ENCODE measurements around the gene CDK5RAP3. TPM values are rescaled to one million over a fixed set of nuclear protein-coding genes. Genes with fewer than 3 reads are reported as not detected.

The CDK5RAP3 gene
- total and polyA plus RNA-seq, 2 experiments from 2014 or later = 92.6 to 106 TPM

DNA sequence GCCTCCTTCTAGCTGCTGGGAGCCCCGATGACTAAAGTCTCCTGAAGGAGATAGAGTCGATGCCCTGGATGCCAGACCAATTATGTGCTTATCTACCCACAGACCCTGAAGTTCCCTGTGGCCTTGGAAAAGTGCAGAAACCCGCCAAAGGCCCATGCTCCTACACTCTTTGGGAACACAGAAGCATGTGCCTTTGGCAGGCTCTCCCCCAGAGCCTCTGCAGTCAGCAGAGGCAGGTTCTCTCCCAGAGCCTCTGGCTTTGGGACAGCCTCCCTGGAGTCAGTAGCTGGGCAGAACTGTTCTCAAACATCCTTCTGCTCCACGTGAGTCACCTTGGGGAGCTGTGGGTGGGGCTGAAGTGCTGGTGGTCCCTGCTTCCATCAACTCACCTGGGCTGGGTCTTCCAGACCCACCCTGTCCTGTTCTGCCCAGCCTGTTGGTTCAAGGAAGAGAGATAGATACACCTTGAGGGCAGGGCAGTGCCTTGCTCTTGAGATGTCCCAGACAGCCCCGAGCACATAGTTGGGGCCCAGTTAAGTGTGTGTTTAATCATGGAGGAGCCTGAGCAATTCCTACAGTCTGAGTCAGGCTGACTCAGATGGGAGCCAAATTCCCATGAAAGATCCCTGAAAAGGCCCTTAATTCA, 3.2 kb upstream of the CDK5RAP3 start (continued):
- TF ChIP-seq, protein P1, sequence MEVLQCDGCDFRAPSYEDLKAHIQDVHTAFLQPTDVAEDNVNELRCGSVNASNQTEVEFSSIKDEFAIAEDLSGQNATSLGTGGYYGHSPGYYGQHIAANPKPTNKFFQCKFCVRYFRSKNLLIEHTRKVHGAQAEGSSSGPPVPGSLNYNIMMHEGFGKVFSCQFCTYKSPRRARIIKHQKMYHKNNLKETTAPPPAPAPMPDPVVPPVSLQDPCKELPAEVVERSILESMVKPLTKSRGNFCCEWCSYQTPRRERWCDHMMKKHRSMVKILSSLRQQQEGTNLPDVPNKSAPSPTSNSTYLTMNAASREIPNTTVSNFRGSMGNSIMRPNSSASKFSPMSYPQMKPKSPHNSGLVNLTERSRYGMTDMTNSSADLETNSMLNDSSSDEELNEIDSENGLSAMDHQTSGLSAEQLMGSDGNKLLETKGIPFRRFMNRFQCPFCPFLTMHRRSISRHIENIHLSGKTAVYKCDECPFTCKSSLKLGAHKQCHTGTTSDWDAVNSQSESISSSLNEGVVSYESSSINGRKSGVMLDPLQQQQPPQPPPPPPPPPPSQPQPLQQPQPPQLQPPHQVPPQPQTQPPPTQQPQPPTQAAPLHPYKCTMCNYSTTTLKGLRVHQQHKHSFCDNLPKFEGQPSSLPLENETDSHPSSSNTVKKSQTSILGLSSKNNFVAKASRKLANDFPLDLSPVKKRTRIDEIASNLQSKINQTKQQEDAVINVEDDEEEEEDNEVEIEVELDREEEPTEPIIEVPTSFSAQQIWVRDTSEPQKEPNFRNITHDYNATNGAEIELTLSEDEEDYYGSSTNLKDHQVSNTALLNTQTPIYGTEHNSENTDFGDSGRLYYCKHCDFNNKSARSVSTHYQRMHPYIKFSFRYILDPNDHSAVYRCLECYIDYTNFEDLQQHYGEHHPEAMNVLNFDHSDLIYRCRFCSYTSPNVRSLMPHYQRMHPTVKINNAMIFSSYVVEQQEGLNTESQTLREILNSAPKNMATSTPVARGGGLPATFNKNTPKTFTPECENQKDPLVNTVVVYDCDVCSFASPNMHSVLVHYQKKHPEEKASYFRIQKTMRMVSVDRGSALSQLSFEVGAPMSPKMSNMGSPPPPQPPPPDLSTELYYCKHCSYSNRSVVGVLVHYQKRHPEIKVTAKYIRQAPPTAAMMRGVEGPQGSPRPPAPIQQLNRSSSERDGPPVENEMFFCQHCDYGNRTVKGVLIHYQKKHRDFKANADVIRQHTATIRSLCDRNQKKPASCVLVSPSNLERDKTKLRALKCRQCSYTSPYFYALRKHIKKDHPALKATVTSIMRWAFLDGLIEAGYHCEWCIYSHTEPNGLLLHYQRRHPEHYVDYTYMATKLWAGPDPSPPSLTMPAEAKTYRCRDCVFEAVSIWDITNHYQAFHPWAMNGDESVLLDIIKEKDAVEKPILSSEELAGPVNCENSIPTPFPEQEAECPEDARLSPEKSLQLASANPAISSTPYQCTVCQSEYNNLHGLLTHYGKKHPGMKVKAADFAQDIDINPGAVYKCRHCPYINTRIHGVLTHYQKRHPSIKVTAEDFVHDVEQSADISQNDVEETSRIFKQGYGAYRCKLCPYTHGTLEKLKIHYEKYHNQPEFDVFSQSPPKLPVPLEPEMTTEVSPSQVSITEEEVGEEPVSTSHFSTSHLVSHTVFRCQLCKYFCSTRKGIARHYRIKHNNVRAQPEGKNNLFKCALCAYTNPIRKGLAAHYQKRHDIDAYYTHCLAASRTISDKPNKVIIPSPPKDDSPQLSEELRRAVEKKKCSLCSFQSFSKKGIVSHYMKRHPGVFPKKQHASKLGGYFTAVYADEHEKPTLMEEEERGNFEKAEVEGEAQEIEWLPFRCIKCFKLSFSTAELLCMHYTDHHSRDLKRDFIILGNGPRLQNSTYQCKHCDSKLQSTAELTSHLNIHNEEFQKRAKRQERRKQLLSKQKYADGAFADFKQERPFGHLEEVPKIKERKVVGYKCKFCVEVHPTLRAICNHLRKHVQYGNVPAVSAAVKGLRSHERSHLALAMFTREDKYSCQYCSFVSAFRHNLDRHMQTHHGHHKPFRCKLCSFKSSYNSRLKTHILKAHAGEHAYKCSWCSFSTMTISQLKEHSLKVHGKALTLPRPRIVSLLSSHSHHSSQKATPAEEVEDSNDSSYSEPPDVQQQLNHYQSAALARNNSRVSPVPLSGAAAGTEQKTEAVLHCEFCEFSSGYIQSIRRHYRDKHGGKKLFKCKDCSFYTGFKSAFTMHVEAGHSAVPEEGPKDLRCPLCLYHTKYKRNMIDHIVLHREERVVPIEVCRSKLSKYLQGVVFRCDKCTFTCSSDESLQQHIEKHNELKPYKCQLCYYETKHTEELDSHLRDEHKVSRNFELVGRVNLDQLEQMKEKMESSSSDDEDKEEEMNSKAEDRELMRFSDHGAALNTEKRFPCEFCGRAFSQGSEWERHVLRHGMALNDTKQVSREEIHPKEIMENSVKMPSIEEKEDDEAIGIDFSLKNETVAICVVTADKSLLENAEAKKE (CRISPR knock-in tag; IDR thresholded peaks at IDR 0.05) = no peak

DNA sequence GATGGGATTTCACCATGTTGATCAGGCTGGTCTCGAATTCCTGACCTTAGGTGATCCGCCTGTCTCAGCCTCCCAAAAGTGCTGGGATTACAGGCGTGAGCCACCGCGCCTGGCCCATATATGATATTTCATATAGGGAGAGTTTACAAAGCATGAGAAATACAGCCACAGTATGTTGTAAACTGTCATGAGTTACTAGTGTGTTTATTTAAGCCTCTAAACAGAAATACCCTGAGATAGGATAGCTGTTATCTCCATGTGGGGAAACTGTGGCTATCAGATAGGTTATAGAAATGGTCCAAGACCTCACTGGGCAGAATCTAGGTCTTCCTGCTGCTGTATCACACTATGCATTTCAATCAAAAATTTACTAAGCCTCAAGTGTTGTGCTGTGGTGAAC, 2.1 kb upstream of the CDK5RAP3 start:
- peaks cover 12% of the 10 kb centered on the region for H3K27me3 Mint-ChIP-seq (ENCODE audit: insufficient read depth, low read depth, poor library complexity)
- Histone ChIP-seq H3K27ac (ENCODE audit: low read depth) (no peak overlapping the region), H3K9me2 (ENCODE audit: insufficient read depth) (no peaks in the 10 kb centered on the region), H3K27me3 (ENCODE audit: insufficient read depth) (no peaks in the 10 kb centered on the region), H2AFZ (no peak overlapping the region), H3K4me1 (ENCODE audit: insufficient read depth) (peaks cover 11% of the 10 kb centered on the region), H3K79me2 (replicated peaks; ENCODE audit: insufficient read depth) (0 out of 2 replicates have a peak, but pooled peaks cover 7% of the 10 kb centered on the region), H4K20me1 (replicated peaks; ENCODE audit: insufficient read depth) (no peaks in the 10 kb centered on the region; the same call in none of the 2 replicates), H3K4me2 (no peak overlapping the region), H3K36me3 (ENCODE audit: insufficient read depth) (no peaks in the 10 kb centered on the region), H3K4me3 (no peak overlapping the region), H3F3A (replicated peaks; ENCODE audit: low read depth) (peaks cover 3% of the 10 kb centered on the region; the same call in 1 of the 2 replicates)
- H3K4me1 Mint-ChIP-seq = peaks cover 4% of the 10 kb centered on the region; the same call in 2 of the 3 replicates
- TF ChIP-seq, protein P1 (CRISPR knock-in tag; IDR thresholded peaks at IDR 0.05) = no peak
- no peak for TF ChIP-seq POLR2AphosphoS5 (IDR thresholded peaks at IDR 0.05; ENCODE audit: low read depth)
- DNase-seq (ENCODE audit: low spot score) (no peak), ATAC-seq (no peak)
- no peaks in the 10 kb centered on the region for H3K9me3 Mint-ChIP-seq
- no peak overlapping the region for H3K27ac Mint-ChIP-seq
- H3K36me3 Mint-ChIP-seq (ENCODE audit: low read depth) = peaks cover 7% of the 10 kb centered on the region
- H3K4me3 Mint-ChIP-seq = no peak overlapping the region
